K562 (cell line): ENCODE measurements around the gene OPCML.

Experiments
- ATF3 ChIP-seq, 2 experiments: fragments of 450-650 bp in 1 of 2; sonication (generic) in 1 of 2; formaldehyde crosslinking in 1 of 2; IDR thresholded peaks in 1 of 2; conservative IDR thresholded peaks in 1 of 2; 2 replicates each; pipeline versions ENCODE4 v1.6.1 to v1.8.1; 2016 to 2023; ENCODE audit warnings: mild to moderate bottlenecking in 2 of 2, moderate library complexity in 2 of 2, inconsistent platforms in 1 of 2, missing genetic modification reagents in 1 of 2
- BHLHE40 ChIP-seq: IDR thresholded peaks from 2 replicates; pipeline ENCODE4 v1.6.1; 2011; ENCODE audit warnings: low read length, improper control_type of control experiment
- CBX2 ChIP-seq: fragments of 200-600 bp; sonication (generic); IDR thresholded peaks from one replicate; pipeline ENCODE4 v1.6.1; 2012; ENCODE audit warnings: mild to moderate bottlenecking, low read length, inconsistent platforms; ENCODE audit not compliant: insufficient read depth, poor library complexity, severe bottlenecking
- EGR1 ChIP-seq: fragments of 450-650 bp; conservative IDR thresholded peaks from 2 replicates; pipeline ENCODE4 v1.6.1; 2017; ENCODE audit warnings: mild to moderate bottlenecking
- ELF1 ChIP-seq: fragments of 200-800 bp; sonication (Bioruptor generic); IDR thresholded peaks from 2 replicates; pipeline ENCODE4 v1.6.1; 2016; ENCODE audit warnings: missing genetic modification characterization, missing compliant biosample characterization
- ERF ChIP-seq: fragments of 450-650 bp; formaldehyde crosslinking; IDR thresholded peaks from 2 replicates; pipeline ENCODE4 v1.4.0; 2020; ENCODE audit warnings: mild to moderate bottlenecking, mixed read lengths
- FOXK1 ChIP-seq: sonication (generic); formaldehyde crosslinking; IDR thresholded peaks from 2 replicates; pipeline ENCODE4 v1.8.0; 2022; ENCODE audit warnings: missing genetic modification reagents, mild to moderate bottlenecking, borderline replicate concordance
- IRF2 ChIP-seq: sonication (generic); formaldehyde crosslinking; IDR thresholded peaks from 2 replicates; pipeline ENCODE4 v1.8.1; 2022; ENCODE audit warnings: mild to moderate bottlenecking, missing genetic modification reagents
- MAZ ChIP-seq, 2 experiments: fragments of 450-650 bp in 1 of 2; sonication (generic) in 1 of 2; formaldehyde crosslinking; IDR thresholded peaks in 1 of 2; conservative IDR thresholded peaks in 1 of 2; 2 replicates each; pipeline versions ENCODE4 v1.4.0 to v1.5.0; 2020; ENCODE audit warnings: mild to moderate bottlenecking in 1 of 2, missing genetic modification reagents in 1 of 2
- NCOR1 ChIP-seq: fragments of 450-650 bp; IDR thresholded peaks from 2 replicates; pipeline ENCODE4 v1.6.1; 2016; ENCODE audit warnings: mild to moderate bottlenecking, moderate library complexity
- SMAD1 ChIP-seq: fragments of 150-350 bp; IDR thresholded peaks from 2 replicates; pipeline ENCODE4 v1.6.1; 2014; ENCODE audit warnings: low read length, low read depth; ENCODE audit not compliant: partially characterized antibody
- ZNF274 ChIP-seq: IDR thresholded peaks from 2 replicates; pipeline ENCODE4 v1.6.1; 2011; ENCODE audit warnings: low read depth, mild to moderate bottlenecking, low read length, moderate library complexity, borderline replicate concordance
- ZNF583 ChIP-seq: fragments of 250-450 bp; sonication (Bioruptor Pico); IDR thresholded peaks from 2 replicates; pipeline ENCODE4 v1.4.0; 2020
- TF ChIP-seq, protein P1 (sequence below), 3 experiments: IDR thresholded peaks in 2 of 3; conservative IDR thresholded peaks in 1 of 3; 2 replicates each; pipeline ENCODE4 v1.5.1; 2011 to 2012; ENCODE audit warnings: low read length in 3 of 3, mild to moderate bottlenecking in 3 of 3, control low read depth in 2 of 3, improper control_type of control experiment in 1 of 3, inconsistent platforms in 1 of 3, low read depth in 1 of 3, mixed read lengths in 1 of 3, moderate library complexity in 1 of 3; ENCODE audit not compliant: insufficient read depth in 2 of 3

GRCh38 chr11:133503236-133503635 lies 29.1 kb downstream of the OPCML start:
- TF ChIP-seq CBX2, result no peak
- TF ChIP-seq ELF1 (tag), result no peak
- TF ChIP-seq BHLHE40, result no peak
- TF ChIP-seq SMAD1, result no peak
- TF ChIP-seq NCOR1, result no peak
- no peak for TF ChIP-seq ZNF274
- no peak for TF ChIP-seq MAZ (CRISPR knock-in tag; conservative IDR thresholded peaks at IDR 0.05 in 1 of 2, IDR thresholded peaks at IDR 0.05 in 1 of 2)
- TF ChIP-seq IRF2 (CRISPR knock-in tag), result no peak
- TF ChIP-seq ERF (CRISPR knock-in tag), result no peak
- TF ChIP-seq EGR1, result no peak
- TF ChIP-seq ATF3 (IDR thresholded peaks at IDR 0.05), result no peak
- TF ChIP-seq ATF3 (CRISPR knock-in tag; conservative IDR thresholded peaks at IDR 0.05), result no peak
- TF ChIP-seq, protein P1, sequence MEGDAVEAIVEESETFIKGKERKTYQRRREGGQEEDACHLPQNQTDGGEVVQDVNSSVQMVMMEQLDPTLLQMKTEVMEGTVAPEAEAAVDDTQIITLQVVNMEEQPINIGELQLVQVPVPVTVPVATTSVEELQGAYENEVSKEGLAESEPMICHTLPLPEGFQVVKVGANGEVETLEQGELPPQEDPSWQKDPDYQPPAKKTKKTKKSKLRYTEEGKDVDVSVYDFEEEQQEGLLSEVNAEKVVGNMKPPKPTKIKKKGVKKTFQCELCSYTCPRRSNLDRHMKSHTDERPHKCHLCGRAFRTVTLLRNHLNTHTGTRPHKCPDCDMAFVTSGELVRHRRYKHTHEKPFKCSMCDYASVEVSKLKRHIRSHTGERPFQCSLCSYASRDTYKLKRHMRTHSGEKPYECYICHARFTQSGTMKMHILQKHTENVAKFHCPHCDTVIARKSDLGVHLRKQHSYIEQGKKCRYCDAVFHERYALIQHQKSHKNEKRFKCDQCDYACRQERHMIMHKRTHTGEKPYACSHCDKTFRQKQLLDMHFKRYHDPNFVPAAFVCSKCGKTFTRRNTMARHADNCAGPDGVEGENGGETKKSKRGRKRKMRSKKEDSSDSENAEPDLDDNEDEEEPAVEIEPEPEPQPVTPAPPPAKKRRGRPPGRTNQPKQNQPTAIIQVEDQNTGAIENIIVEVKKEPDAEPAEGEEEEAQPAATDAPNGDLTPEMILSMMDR (IDR thresholded peaks at IDR 0.05 in 2 of 3, conservative IDR thresholded peaks at IDR 0.05 in 1 of 3; ENCODE audit: insufficient read depth in 2 of 3, low read depth in 1 of 3, low read length in 3 of 3), result no peak
- TF ChIP-seq ZNF583 (CRISPR knock-in tag), result no peak
- TF ChIP-seq FOXK1, result no peak
